ENCODE data around the gene PIAS4.

Gene PIAS4

GRCh38 chr19:3984908-3985642 lies 22.5 kb upstream of the PIAS4 start, which contains the start of gene EEF2 (continued):
- TF ChIP-seq TSHZ1 (tag by site-specific recombination; IDR thresholded peaks at IDR 0.05; ENCODE audit: borderline replicate concordance): no peak; the same call in 1 of the 2 replicates
- no peak for TF ChIP-seq ZNF596 (tag by site-specific recombination; IDR thresholded peaks at IDR 0.05)
- TF ChIP-seq ZBTB1 (tag by site-specific recombination; IDR thresholded peaks at IDR 0.05): 0 out of 2 replicates have a peak, but pooled peaks have one; percentile 23
- TF ChIP-seq ZBTB26 (tag by site-specific recombination; optimal IDR thresholded peaks at IDR 0.05): peak; percentile 44
- no peak for TF ChIP-seq ZNF549 (tag by site-specific recombination; IDR thresholded peaks at IDR 0.05)
- TF ChIP-seq ZNF324 (tag by site-specific recombination; IDR thresholded peaks at IDR 0.05): peak; percentile 39; the same call in 1 of the 2 replicates
- peak; percentile 21; the same call in 1 of the 2 replicates for TF ChIP-seq ZBTB17 (tag by site-specific recombination; IDR thresholded peaks at IDR 0.05)
- TF ChIP-seq ZNF660 (tag by site-specific recombination; IDR thresholded peaks at IDR 0.05): peak; percentile 96; the same call in 1 of the 2 replicates
- no peak for TF ChIP-seq INSM2 (tag by site-specific recombination; IDR thresholded peaks at IDR 0.05)
- no peak for TF ChIP-seq ZNF335 (tag by site-specific recombination; conservative IDR thresholded peaks at IDR 0.05)
- no peak for TF ChIP-seq ZNF157 (tag by site-specific recombination; IDR thresholded peaks at IDR 0.05)
- no peak for TF ChIP-seq ZNF664 (tag by site-specific recombination; IDR thresholded peaks at IDR 0.05)
- no peak for TF ChIP-seq ZNF701 (tag by site-specific recombination; IDR thresholded peaks at IDR 0.05)
- TF ChIP-seq ZNF311 (tag by site-specific recombination; IDR thresholded peaks at IDR 0.05; ENCODE audit: borderline replicate concordance): no peak
- no peak for TF ChIP-seq ZNF202 (tag by site-specific recombination; IDR thresholded peaks at IDR 0.05; ENCODE audit: borderline replicate concordance)
- TF ChIP-seq ZNF175 (tag by site-specific recombination; IDR thresholded peaks at IDR 0.05): no peak
- TF ChIP-seq ZNF785 (tag by site-specific recombination; IDR thresholded peaks at IDR 0.05): peak; percentile 73
- no peak; the same call in 1 of the 2 replicates for TF ChIP-seq ZBTB11 (tag by site-specific recombination; conservative IDR thresholded peaks at IDR 0.05; ENCODE audit: low read depth)
- TF ChIP-seq ZBTB8A (tag by site-specific recombination; IDR thresholded peaks at IDR 0.05): peak; percentile 57
- TF ChIP-seq ZNF521 (tag by site-specific recombination; IDR thresholded peaks at IDR 0.05): no peak
- TF ChIP-seq ZNF354C (tag by site-specific recombination; IDR thresholded peaks at IDR 0.05; ENCODE audit: borderline replicate concordance, low read depth): no peak
- TF ChIP-seq ZNF629 (tag by site-specific recombination; IDR thresholded peaks at IDR 0.05): peak; percentile 89
- TF ChIP-seq ZNF792 (tag by site-specific recombination; IDR thresholded peaks at IDR 0.05): no peak
- no peak for TF ChIP-seq ZNF473 (tag by site-specific recombination; IDR thresholded peaks at IDR 0.05)
- TF ChIP-seq GLI4 (tag by site-specific recombination; IDR thresholded peaks at IDR 0.05): peak; percentile 87; the same call in 1 of the 2 replicates
- TF ChIP-seq ZSCAN23 (tag by site-specific recombination; IDR thresholded peaks at IDR 0.05): no peak
- TF ChIP-seq ZNF560 (tag by site-specific recombination; IDR thresholded peaks at IDR 0.05; ENCODE audit: borderline replicate concordance): no peak
- peak; percentile 11 for TF ChIP-seq ZEB2 (tag by site-specific recombination; IDR thresholded peaks at IDR 0.05)
- no peak for TF ChIP-seq ZNF132 (tag by site-specific recombination; IDR thresholded peaks at IDR 0.05; ENCODE audit: borderline replicate concordance)
- no peak for TF ChIP-seq ZNF558 (tag by site-specific recombination; IDR thresholded peaks at IDR 0.05)
- TF ChIP-seq YY2 (tag by site-specific recombination; IDR thresholded peaks at IDR 0.05): peak; percentile 96

Data from HEK293 (cell line).